ENCODE results near the gene TSPAN15.
"Not testable (repeated sequence)": the region's sequence is repeated elsewhere in the genome, so short reads cannot be mapped to it uniquely, and the experiment has no call there.

Gene TSPAN15

GRCh38 chr10:69517271-69517848 is 66.1 kb downstream of the TSPAN15 start:
- ATAC-seq (ENCODE audit: low read depth) = no peak
- H3K9me3 ChIP-seq (ENCODE audit: severe bottlenecking) = no peaks in the 10 kb centered on the region
- no peak overlapping the region for H3K27ac ChIP-seq (ENCODE audit: poor library complexity, severe bottlenecking)
- DNase-seq (ENCODE audit: low spot score) = no peak
- no peak overlapping the region for H3K4me3 ChIP-seq (ENCODE audit: severe bottlenecking)
- no peaks in the 10 kb centered on the region for H3K36me3 ChIP-seq (ENCODE audit: low read depth)
- TF ChIP-seq, protein P1, sequence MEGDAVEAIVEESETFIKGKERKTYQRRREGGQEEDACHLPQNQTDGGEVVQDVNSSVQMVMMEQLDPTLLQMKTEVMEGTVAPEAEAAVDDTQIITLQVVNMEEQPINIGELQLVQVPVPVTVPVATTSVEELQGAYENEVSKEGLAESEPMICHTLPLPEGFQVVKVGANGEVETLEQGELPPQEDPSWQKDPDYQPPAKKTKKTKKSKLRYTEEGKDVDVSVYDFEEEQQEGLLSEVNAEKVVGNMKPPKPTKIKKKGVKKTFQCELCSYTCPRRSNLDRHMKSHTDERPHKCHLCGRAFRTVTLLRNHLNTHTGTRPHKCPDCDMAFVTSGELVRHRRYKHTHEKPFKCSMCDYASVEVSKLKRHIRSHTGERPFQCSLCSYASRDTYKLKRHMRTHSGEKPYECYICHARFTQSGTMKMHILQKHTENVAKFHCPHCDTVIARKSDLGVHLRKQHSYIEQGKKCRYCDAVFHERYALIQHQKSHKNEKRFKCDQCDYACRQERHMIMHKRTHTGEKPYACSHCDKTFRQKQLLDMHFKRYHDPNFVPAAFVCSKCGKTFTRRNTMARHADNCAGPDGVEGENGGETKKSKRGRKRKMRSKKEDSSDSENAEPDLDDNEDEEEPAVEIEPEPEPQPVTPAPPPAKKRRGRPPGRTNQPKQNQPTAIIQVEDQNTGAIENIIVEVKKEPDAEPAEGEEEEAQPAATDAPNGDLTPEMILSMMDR (IDR thresholded peaks at IDR 0.05; ENCODE audit: poor library complexity, severe bottlenecking) = no peak
- H3K27me3 ChIP-seq (ENCODE audit: insufficient read depth, poor library complexity, severe bottlenecking) = no peaks in the 10 kb centered on the region
- H3K4me1 ChIP-seq (ENCODE audit: insufficient read depth, poor library complexity, severe bottlenecking) = no peaks in the 10 kb centered on the region

DNA sequence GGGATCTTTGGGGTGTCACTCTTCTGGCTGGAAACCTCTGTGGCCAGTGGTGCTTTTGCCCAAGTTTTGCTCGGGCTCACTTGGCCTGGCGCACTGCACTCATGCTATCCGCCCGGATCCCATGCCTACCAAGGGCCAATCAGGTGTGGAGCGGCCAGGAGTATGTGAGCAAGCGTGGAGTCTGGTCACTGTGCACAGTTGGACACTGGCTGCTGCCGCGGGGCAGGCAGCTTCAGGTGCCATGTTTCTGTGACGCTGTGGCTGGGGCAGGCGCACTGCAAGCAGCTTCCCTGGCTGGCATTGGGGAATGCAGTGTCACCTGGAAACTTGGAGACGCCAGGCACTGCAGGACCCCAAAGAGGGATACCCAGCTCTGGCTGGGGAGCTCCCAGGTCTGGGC is 76.7 kb downstream of the TSPAN15 start:
- Histone ChIP-seq H3K27ac (ENCODE audit: poor library complexity, severe bottlenecking) (no peak overlapping the region), H3K27me3 (ENCODE audit: insufficient read depth, poor library complexity, severe bottlenecking) (no peaks in the 10 kb centered on the region), H3K4me3 (ENCODE audit: severe bottlenecking) (no peak overlapping the region), H3K9me3 (ENCODE audit: severe bottlenecking) (no peaks in the 10 kb centered on the region), H3K4me1 (ENCODE audit: insufficient read depth, poor library complexity, severe bottlenecking) (no peaks in the 10 kb centered on the region), H3K36me3 (ENCODE audit: low read depth) (no peaks in the 10 kb centered on the region)
- TF ChIP-seq, protein P1 (IDR thresholded peaks at IDR 0.05; ENCODE audit: poor library complexity, severe bottlenecking) = no peak
- DNase-seq (ENCODE audit: low spot score) = no peak
- no peak for ATAC-seq (ENCODE audit: low read depth)

DNA sequence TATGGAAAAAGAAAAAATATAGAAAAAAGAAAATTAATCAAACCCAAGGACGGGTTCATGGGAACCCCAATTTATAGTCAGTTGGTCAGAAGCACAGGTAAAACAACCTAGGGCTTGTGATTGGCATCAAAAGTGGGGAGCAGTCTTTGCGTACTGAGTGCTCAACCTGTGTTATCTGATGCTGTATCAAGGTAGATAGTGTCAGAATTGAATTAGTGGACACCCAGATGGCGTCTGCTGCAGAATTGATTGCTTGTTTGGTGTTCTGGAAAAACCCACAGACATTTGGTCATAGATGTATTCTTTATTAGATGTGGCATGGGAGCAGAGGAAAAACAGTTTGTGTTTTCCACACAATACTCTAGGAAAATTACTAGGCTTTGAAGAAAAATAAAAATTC is 82.4 kb downstream of the TSPAN15 start:
- H3K9me3 ChIP-seq (ENCODE audit: severe bottlenecking) = no peaks in the 10 kb centered on the region
- no peak overlapping the region for H3K4me3 ChIP-seq (ENCODE audit: severe bottlenecking)
- no peaks in the 10 kb centered on the region for H3K36me3 ChIP-seq (ENCODE audit: low read depth)
- H3K27ac ChIP-seq (ENCODE audit: poor library complexity, severe bottlenecking) = no peak overlapping the region
- H3K4me1 ChIP-seq (ENCODE audit: insufficient read depth, poor library complexity, severe bottlenecking) = no peaks in the 10 kb centered on the region
- DNase-seq (ENCODE audit: low spot score) = no peak
- TF ChIP-seq, protein P1 (IDR thresholded peaks at IDR 0.05; ENCODE audit: poor library complexity, severe bottlenecking) = no peak
- no peaks in the 10 kb centered on the region for H3K27me3 ChIP-seq (ENCODE audit: insufficient read depth, poor library complexity, severe bottlenecking)
- ATAC-seq (ENCODE audit: low read depth) = no peak

DNA sequence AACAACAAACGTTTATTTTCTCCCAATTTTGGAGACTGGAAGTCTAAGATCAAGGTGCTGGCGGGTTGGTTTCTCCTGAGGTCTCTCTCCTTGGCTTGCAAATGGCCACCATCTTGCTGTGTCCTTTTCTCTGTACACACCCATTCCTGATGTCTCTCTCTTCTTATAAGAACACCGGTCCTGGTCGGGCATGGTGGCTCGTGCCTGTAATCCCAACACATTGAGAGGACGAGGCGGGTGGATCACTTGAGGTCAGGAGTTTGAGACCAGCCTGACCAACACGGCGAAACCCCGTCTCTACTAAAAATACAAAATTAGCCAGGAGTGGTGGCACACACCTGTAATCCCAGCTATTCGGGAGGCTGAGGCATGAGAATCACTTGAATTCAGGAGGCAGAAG is 85.3 kb downstream of the TSPAN15 start:
- H3K9me3 ChIP-seq (ENCODE audit: severe bottlenecking); H3K27me3 ChIP-seq (ENCODE audit: insufficient read depth, poor library complexity, severe bottlenecking); H3K4me1 ChIP-seq (ENCODE audit: insufficient read depth, poor library complexity, severe bottlenecking); DNase-seq (ENCODE audit: low spot score); ATAC-seq (ENCODE audit: low read depth); H3K27ac ChIP-seq (ENCODE audit: poor library complexity, severe bottlenecking); H3K36me3 ChIP-seq (ENCODE audit: low read depth); H3K4me3 ChIP-seq (ENCODE audit: severe bottlenecking): not testable (repeated sequence)

GRCh38 chr10:69537449-69537848 is 86.2 kb downstream of the TSPAN15 start:
- DNase-seq (ENCODE audit: low spot score) (no peak), ATAC-seq (ENCODE audit: low read depth) (no peak)
- TF ChIP-seq, protein P1 (IDR thresholded peaks at IDR 0.05; ENCODE audit: poor library complexity, severe bottlenecking) = no peak

More at GRCh38 chr10:69537449-69537848, 86.2 kb downstream of the TSPAN15 start:
- no peaks in the 10 kb centered on the region for H3K4me1 ChIP-seq (ENCODE audit: insufficient read depth, poor library complexity, severe bottlenecking)
- no peak overlapping the region for H3K27ac ChIP-seq (ENCODE audit: poor library complexity, severe bottlenecking)
- no peaks in the 10 kb centered on the region for H3K36me3 ChIP-seq (ENCODE audit: low read depth)
- no peaks in the 10 kb centered on the region for H3K9me3 ChIP-seq (ENCODE audit: severe bottlenecking)
- no peaks in the 10 kb centered on the region for H3K27me3 ChIP-seq (ENCODE audit: insufficient read depth, poor library complexity, severe bottlenecking)
- no peak overlapping the region for H3K4me3 ChIP-seq (ENCODE audit: severe bottlenecking)
